UCSD-AML1 (cell line): ENCODE measurements around the gene INTS11.

Experiments used
- DNase-seq: peaks from one replicate; lab custom pipeline; 2025; ENCODE audit not compliant: unreplicated experiment; lab: John Stamatoyannopoulos, UW

The INTS11 gene

GRCh38 chr1:1272341-1273208 is 51.9 kb downstream of the INTS11 start:
- DNase-seq: no peak

DNA sequence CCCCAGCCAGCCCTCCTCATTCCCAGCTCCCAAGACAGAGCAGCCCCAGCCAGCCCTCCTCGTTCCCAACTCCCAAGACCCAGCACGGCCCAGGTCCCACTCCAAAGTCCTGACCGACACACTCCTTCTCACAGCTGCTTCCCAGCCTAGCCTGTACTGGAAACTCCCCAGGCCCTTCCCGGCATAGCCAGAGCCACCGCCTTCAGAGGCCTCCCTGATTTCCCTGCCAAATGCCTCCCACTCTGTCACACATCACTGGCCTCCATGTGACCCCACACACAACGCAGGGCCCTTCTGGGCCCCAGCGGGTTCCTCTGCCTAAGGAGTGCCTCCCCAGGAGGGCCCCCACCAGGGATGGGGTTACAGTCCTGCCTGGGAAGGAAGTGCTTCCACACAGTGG is 53.6 kb downstream of the INTS11 start:
- no peak for DNase-seq

DNA sequence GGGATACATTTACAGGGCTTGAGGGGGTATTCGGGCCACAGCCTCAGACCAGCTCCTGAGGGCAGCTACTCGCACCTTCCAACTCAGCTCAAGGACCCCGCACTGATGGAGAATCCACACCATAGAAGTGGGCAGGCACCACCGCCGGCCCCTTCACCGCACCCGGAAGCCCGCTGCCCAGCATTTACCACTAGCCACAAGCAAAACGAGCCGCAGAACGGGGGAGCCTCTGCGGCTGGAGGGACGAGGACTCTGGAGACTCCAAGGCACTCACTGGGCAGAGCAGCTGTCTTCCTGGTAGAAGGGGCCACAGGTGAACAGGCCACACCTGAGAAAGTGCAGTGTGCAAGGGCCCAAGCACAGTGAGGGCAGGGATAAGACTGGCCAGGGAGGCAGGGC is 56.2 kb downstream of the INTS11 start:
- DNase-seq: no peak

- no peak for DNase-seq
Observed at GRCh38 chr1:1267488-1268283, 56.8 kb downstream of the INTS11 start.

- peak; percentile 19 for DNase-seq
Observed at GRCh38 chr1:1264868-1265272, 59.6 kb downstream of the INTS11 start.

DNA sequence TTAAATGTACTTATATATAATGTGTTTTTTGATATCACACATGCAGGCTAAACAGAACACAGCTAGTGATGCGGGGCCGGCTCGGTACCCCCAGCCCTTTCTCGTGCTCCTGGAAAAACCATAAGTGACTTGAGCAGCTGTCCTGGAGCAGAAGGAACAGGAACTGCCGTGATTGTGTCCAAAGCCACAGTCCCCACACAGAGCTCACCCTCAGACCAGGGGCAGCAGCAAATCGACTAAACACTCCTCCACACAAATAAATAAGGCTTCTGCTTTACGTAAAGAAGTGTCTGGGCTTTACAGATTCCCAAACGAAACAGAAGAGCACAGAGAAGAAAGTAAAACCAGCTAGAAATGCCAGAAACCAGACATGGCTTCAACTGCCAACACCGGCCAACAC is 60.4 kb downstream of the INTS11 start:
- DNase-seq: no peak

GRCh38 chr1:1262758-1263157 is 61.7 kb downstream of the INTS11 start:
- DNase-seq: no peak

DNA sequence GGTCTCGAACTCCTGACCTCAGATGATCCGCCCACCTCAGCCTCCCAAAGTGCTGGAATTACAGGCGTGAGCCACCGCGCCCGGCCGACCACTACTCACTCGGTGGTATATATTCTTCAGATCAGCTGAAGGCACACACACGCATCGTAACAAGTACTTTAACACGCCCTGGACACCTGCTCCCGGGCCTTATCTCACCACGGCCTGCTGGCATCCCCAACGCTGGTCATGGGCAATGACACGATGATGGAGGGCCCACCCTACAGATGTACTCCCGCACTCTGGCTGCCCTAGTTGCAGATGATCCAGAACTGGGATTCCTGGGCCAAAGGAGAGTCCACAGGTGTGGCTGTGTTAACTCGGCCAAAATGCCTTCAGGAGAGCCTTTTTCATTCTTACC is 62.4 kb downstream of the INTS11 start:
- DNase-seq: no peak
